GM12878 (cell line): ENCODE data around the gene ENO2. TPM values are rescaled to one million over a fixed set of nuclear protein-coding genes. Genes with fewer than 3 reads are reported as not detected.

Experiments used
- CREB1 ChIP-seq: IDR thresholded peaks from 2 replicates; pipeline ENCODE4 v1.6.1; 2012; ENCODE audit warnings: low read depth, mild to moderate bottlenecking, inconsistent platforms
- HDGF ChIP-seq: fragments of 450-650 bp; IDR thresholded peaks from 2 replicates; pipeline ENCODE4 v1.6.1; 2016; ENCODE audit warnings: antibody characterized with exemption
- NFYB ChIP-seq: IDR thresholded peaks from 2 replicates; pipeline ENCODE4 v1.6.1; 2011; ENCODE audit warnings: low read depth, mild to moderate bottlenecking, low read length, improper control_type of control experiment, moderate library complexity; ENCODE audit not compliant: insufficient read depth
- POLR2A ChIP-seq: IDR thresholded peaks from 2 replicates; pipeline ENCODE4 v1.6.1; 2011; ENCODE audit warnings: low read depth, mild to moderate bottlenecking, low read length
- RELA ChIP-seq: fragments of 450-650 bp; IDR thresholded peaks from 2 replicates; pipeline ENCODE4 v1.8.0; 2014; ENCODE audit warnings: borderline replicate concordance; ENCODE audit not compliant: partially characterized antibody
- polyA plus RNA-seq, 11 experiments: library from polyadenylated mRNA; depleted of rRNA in 4 of 11; unstranded in 6 of 11; stranded (reverse) in 5 of 11; fragments of >200 nt; fragmentation: Nextera tagmentation in 4 of 11; fragmentation: Illumina TruSeq in 1 of 11; extraction: Ambion mirVana in 4 of 11; extraction: Trizol in 1 of 11; gene quantifications; 1 replicate in 1 of 11; 2 replicates in 10 of 11; pipeline versions ENCODE4 v1.2.1 to v1.2.3, GENCODE V29; 2011 to 2016; ENCODE audit warnings: inconsistent platforms in 2 of 11, missing spikeins in 2 of 11, low read depth in 1 of 11
- total RNA-seq, 4 experiments: library from RNA; depleted of rRNA in 3 of 4; stranded (reverse); fragments of >200 nt in 3 of 4; fragmentation: Illumina TruSeq in 1 of 4; extraction: Trizol in 1 of 4; gene quantifications; 2 replicates each; pipeline versions ENCODE4 v1.2.1 to v1.2.3, GENCODE V29; 2013 to 2021
- TF ChIP-seq, protein P1 (sequence below): fragments of 450-650 bp; formaldehyde crosslinking; IDR thresholded peaks from 2 replicates; pipeline ENCODE4 v1.4.0; 2020; ENCODE audit warnings: mild to moderate bottlenecking, moderate library complexity
- TF ChIP-seq, protein P2 (sequence below): fragments of 450-650 bp; IDR thresholded peaks from 2 replicates; pipeline ENCODE4 v1.6.1; 2016; ENCODE audit warnings: mild to moderate bottlenecking
- TF ChIP-seq, protein P3 (sequence below): fragments of 450-650 bp; IDR thresholded peaks from 2 replicates; pipeline ENCODE4 v1.6.1; 2018; ENCODE audit warnings: borderline replicate concordance, mild to moderate bottlenecking; ENCODE audit not compliant: partially characterized antibody

Gene ENO2
- total and polyA plus RNA-seq, 10 of the 15 experiments (the other 5 are each of a cell fraction or from before 2014, with no cell fraction given): 24.8 to 196 (median 43.1) TPM

DNA sequence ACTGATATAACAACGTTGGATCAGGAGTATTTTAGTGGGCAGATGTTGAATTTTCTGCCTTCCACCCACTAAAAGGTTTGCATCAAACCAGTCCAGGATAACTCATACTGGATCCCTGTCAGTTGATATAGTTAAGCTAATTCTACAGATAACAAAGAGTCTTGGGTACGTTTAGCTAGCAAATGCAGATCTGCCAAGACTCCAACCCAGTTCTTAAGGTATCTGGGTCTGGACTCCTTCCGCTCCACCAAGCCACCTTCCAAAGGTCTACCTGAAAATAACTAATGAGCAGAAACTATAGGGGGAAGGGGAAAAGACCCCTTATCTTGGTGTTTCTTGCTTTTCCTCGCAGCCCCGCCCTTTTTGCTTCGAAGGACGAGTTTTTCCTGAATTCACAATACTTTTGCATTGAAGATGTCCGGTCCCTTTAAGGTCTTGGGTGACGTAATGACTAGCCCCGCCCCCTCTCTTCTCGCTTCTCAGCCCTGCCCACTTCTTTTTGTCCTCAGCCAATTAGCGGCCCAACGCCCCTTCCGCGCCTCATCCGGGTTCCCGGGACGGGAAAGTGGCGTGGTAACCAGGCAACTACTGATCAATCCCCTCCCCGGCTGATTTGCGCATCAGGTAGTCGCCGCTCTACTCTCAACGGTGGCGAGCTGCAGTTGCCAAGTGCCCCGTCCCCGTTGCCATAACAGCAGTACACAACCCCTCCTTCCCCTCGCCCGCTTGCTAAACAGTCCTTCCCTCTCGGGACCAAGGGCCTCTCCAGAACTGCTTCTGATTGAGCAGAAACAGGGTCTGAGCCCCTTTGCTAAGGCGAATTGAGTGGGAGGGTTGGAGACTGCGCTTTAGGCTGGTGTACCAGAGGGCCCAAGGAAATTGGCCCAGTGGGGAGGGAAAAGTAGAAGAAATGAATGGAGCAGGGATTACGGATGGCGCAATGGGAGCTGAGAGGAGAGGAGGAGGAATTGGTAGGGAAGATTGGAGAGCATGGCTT, 9.8 kb upstream of the ENO2 start, which contains the start of gene LRRC23 (continued):
- TF ChIP-seq, protein P1, sequence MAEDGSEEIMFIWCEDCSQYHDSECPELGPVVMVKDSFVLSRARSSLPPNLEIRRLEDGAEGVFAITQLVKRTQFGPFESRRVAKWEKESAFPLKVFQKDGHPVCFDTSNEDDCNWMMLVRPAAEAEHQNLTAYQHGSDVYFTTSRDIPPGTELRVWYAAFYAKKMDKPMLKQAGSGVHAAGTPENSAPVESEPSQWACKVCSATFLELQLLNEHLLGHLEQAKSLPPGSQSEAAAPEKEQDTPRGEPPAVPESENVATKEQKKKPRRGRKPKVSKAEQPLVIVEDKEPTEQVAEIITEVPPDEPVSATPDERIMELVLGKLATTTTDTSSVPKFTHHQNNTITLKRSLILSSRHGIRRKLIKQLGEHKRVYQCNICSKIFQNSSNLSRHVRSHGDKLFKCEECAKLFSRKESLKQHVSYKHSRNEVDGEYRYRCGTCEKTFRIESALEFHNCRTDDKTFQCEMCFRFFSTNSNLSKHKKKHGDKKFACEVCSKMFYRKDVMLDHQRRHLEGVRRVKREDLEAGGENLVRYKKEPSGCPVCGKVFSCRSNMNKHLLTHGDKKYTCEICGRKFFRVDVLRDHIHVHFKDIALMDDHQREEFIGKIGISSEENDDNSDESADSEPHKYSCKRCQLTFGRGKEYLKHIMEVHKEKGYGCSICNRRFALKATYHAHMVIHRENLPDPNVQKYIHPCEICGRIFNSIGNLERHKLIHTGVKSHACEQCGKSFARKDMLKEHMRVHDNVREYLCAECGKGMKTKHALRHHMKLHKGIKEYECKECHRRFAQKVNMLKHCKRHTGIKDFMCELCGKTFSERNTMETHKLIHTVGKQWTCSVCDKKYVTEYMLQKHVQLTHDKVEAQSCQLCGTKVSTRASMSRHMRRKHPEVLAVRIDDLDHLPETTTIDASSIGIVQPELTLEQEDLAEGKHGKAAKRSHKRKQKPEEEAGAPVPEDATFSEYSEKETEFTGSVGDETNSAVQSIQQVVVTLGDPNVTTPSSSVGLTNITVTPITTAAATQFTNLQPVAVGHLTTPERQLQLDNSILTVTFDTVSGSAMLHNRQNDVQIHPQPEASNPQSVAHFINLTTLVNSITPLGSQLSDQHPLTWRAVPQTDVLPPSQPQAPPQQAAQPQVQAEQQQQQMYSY (CRISPR knock-in tag): no peak
- peak; percentile 74 for TF ChIP-seq HDGF
- TF ChIP-seq, protein P2, sequence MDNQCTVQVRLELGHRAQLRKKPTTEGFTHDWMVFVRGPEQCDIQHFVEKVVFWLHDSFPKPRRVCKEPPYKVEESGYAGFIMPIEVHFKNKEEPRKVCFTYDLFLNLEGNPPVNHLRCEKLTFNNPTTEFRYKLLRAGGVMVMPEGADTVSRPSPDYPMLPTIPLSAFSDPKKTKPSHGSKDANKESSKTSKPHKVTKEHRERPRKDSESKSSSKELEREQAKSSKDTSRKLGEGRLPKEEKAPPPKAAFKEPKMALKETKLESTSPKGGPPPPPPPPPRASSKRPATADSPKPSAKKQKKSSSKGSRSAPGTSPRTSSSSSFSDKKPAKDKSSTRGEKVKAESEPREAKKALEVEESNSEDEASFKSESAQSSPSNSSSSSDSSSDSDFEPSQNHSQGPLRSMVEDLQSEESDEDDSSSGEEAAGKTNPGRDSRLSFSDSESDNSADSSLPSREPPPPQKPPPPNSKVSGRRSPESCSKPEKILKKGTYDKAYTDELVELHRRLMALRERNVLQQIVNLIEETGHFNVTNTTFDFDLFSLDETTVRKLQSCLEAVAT: peak; percentile 50; the same call in 1 of the 2 replicates
- TF ChIP-seq, protein P3, sequence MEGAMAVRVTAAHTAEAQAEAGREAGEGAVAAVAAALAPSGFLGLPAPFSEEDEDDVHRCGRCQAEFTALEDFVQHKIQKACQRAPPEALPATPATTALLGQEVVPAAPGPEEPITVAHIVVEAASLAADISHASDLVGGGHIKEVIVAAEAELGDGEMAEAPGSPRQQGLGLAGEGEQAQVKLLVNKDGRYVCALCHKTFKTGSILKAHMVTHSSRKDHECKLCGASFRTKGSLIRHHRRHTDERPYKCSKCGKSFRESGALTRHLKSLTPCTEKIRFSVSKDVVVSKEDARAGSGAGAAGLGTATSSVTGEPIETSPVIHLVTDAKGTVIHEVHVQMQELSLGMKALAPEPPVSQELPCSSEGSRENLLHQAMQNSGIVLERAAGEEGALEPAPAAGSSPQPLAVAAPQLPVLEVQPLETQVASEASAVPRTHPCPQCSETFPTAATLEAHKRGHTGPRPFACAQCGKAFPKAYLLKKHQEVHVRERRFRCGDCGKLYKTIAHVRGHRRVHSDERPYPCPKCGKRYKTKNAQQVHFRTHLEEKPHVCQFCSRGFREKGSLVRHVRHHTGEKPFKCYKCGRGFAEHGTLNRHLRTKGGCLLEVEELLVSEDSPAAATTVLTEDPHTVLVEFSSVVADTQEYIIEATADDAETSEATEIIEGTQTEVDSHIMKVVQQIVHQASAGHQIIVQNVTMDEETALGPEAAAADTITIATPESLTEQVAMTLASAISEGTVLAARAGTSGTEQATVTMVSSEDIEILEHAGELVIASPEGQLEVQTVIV: peak; percentile 20
- peak; percentile 71; the same call in 1 of the 2 replicates for TF ChIP-seq NFYB
- TF ChIP-seq RELA: peak; percentile 16
- TF ChIP-seq POLR2A: peak; percentile 73
- TF ChIP-seq CREB1: peak; percentile 79
